HG02759 (cell line): ENCODE results near the gene PFKL.
A peak's percentile ranks its signal among the peaks of the same experiment; 100 is the strongest.
"Not testable (repeated sequence)": the region's sequence is repeated elsewhere in the genome, so short reads cannot be mapped to it uniquely, and the experiment has no call there.

ENCODE experiments used
- ATAC-seq: cut with Tn5 transposase; IDR thresholded peaks from one replicate; pipeline ENCODE4 v1.9.1; 2021; ENCODE audit warnings: mild to moderate bottlenecking, moderate library complexity; ENCODE audit not compliant: unreplicated experiment

Gene PFKL

GRCh38 chr21:44293551-44294231 lies 6.2 kb upstream of the PFKL start:
- no peak for ATAC-seq

- ATAC-seq, result no peak
Observed at GRCh38 chr21:44294391-44295162, 5.3 kb upstream of the PFKL start.

- ATAC-seq, result no peak
Observed at GRCh38 chr21:44295163-44295573, 4.7 kb upstream of the PFKL start.

- ATAC-seq, result no peak
Observed at GRCh38 chr21:44295646-44296045, 4.2 kb upstream of the PFKL start.

GRCh38 chr21:44296103-44296519 lies 3.7 kb upstream of the PFKL start:
- no peak for ATAC-seq

GRCh38 chr21:44296916-44297315 lies 2.9 kb upstream of the PFKL start:
- no peak for ATAC-seq

DNA sequence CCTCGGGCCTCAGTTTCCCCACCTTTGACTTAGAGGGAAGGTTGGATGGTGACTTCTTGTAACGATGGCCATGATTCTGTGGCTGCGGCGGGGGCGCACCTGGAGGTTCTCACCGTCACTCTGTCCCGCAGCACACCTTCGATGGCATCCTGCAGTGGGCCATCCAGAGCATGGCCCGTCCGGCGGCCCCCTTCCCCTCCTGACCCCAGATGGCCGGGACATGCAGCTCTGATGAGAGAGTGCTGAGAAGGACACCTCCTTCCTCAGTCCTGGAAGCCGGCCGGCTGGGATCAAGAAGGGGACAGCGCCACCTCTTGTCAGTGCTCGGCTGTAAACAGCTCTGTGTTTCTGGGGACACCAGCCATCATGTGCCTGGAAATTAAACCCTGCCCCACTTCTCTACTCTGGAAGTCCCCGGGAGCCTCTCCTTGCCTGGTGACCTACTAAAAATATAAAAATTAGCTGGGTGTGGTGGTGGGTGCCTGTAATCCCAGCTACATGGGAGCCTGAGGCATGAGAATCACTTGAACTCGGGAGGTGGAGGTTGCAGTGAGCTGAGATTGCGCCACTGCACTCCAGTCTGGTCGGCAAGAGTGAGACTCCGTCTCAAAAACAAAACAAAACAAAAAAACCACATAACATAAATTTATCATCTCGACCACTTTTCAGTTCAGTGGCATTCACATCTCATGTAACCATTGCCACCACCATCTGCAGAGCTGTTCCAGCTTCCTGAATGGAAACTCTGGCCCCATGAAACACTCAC lies 2.1 kb upstream of the PFKL start:
- ATAC-seq, result no peak

- ATAC-seq, result no peak
Observed at GRCh38 chr21:44298301-44298700, 1.6 kb upstream of the PFKL start.

DNA sequence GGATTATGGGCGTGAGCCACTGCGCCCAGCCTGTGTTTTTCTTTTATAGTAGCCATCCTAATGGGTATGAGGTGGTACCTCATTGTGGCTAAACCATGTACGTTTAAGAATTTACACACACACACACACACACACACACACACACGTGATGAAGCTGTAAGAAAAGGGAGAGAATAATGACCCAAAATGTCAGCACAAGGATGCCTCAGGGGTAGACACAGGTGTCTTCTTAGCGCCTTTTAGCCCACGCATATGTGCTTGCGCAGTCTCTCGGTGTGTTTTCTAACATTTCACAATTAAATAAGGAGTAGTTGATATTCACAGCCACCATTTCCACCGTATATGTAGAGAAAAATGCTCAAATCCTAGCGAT lies 782 bp upstream of the PFKL start:
- no peak for ATAC-seq

DNA sequence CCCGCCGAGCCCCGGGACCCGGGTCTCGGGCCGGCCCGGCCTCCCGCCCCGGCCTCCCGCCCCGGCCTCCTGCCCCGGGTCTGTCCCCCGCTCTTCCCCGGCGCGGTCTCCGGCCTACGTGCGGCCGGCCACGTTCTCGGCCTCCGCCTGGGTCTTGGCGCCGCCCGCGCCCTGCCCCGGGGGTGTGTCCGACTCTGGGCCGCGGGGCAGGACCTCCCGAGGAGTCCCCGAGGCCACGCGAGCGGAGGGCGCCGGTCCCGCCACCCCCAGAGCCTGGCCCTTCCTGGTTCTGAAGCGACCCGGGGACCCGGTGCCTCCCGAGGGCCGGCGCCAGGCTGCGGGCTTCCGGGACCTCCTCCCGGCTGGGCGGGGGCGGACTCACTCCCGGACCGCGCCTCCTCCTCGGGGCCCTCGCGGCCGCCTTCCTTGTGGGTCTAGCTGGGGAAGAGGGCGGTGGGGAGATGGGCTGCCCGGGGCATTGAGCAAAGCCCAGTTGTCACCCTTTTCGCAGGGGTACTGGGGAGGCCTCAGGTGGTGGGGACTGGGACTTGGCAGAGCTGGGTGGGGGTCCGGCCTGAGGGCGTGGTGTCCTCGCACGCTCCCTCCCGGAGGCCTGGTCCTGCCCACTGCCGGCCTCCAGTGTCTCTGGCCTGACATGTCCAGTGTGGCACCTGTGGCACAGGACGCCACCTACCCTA lies 558 bp downstream of the PFKL start:
- peak; percentile 30 for ATAC-seq

GRCh38 chr21:44301141-44301540 lies 1.3 kb downstream of the PFKL start:
- ATAC-seq, result no peak

DNA sequence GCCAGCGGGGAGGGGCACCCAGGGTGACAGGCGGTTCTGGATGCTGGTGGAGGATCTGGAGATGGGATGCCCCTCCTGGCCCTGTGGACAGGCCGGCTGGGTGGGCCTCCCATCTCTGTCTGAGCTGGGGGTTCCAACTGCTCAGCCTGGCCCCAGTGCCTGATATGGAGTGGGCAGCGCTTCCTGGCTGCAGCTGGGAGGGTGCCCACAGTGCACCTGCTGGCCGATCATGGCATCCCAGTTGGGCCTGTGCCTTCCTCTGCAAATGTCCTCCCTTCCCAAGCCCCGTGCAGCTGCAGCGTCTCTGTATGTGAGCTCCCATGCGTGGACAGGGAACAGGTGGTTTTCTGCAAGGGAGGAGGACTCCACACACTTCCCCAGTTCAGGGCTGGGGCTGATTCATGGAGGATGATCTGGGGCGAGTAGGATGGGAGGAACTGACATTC lies 2.1 kb downstream of the PFKL start:
- ATAC-seq, result no peak

DNA sequence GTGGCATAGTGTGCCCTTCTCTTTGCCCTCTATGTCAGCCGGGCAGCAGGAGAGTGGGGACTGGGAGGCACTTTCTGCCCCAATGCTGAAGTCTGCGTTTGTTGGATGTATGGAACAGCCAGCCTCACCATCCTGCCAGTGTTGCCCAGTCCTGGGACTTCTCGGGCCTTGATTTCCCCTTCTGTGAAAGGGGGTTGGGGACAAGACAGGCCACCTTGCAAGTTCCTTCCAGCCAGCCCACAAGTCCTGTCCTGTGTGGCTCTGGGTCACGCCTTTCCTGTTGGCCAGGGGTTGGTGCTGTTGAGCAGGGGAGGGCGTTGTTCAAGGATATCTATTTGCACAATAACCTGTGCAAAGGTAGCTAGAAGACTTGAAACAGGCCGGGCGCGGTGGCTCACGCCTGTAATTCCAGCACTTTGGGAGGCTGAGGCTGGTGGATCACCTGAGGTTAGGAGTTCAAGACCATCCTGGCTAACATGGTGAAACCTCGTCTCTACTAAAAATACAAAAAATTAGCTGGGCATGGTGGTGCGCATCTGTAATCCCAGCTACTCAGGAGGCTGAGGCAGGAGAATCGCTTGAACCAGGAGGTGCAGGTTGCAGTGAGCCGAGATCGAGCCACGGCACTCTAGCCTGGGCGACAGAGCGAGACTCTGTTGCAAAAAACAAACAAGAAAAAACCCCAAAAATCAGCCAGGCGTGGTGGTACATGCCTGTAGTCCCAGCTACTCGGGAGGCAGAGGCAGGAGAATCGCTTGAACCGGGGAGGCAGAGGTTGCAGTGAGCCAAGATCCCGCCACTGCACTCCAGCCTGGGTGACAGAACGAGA lies 2.9 kb downstream of the PFKL start:
- not testable (repeated sequence) for ATAC-seq

DNA sequence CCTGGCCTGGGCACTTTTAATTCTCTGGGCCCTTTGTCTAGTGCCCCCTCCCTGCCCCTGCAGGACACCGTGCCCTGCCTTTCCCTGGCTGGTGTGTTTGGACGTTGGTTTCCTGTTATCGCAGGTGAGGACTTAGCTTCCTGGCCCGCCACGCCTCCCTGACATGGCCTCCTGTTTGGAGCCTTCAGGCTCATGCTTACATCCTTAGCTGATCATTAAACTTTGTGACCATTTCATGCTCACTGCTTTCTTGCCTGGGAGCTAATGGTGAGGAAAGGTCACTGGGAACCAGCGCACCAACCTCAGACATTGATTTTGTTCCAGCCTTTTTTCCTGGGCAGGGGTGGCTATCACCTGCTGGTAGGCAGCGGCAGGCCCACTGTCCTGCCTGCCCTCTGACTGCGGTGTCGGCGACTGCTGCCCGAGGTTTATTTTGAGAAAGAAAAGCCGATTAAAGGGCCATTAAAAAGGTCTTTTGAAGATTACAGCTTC lies 3.7 kb downstream of the PFKL start:
- ATAC-seq, result no peak

- ATAC-seq, result no peak
Observed at GRCh38 chr21:44304011-44304616, 4.3 kb downstream of the PFKL start.

GRCh38 chr21:44304877-44305293 lies 5.0 kb downstream of the PFKL start:
- ATAC-seq, result no peak

- ATAC-seq, result no peak
Observed at GRCh38 chr21:44305691-44306090, 5.8 kb downstream of the PFKL start.

GRCh38 chr21:44306936-44307704 lies 7.3 kb downstream of the PFKL start:
- ATAC-seq, result no peak
